ENCODE data around the gene LTB4R2. TPM values are rescaled to one million over a fixed set of nuclear protein-coding genes. Genes with fewer than 3 reads are reported as not detected.

LTB4R2 gene
- polyA plus RNA-seq, 2 of the 4 experiments (the other 2 are of a cell fraction) = 5.8 to 8.6 TPM

- TF ChIP-seq PBX3 (IDR thresholded peaks at IDR 0.05) = no peak
- no peak for TF ChIP-seq HOXB13 (CRISPR knock-in tag; IDR thresholded peaks at IDR 0.05; ENCODE audit: low read depth)
Observed at GRCh38 chr14:24361326-24361725, 51.4 kb downstream of the LTB4R2 start (continued).

Small RNA genes lying within 50 kb of the gene (small RNA-seq; reads per million reads assigned to genes)
- 0 reads per million in 6 experiments for gene RF00026

Other genes with a start within 250 kb of the LTB4R2 start
Only the 30 nearest of the 33 such genes appear.
- gene DCAF11, start 195.4 kb upstream of the LTB4R2 start, polyA plus RNA-seq (2011; rRNA removed) = 27.9 and 30.2 TPM in 2 replicates
- gene DCAF11, start 195.4 kb upstream of the LTB4R2 start, polyA plus RNA-seq (2017; fragmentation: RNase III; extraction: RNeasy Plus Mini Kit Qiagen cat#74134 plus additional on column Dnase treatment) = 22.2 to 31.4 TPM (median 30.7 TPM) in 3 replicates
- 0.86 and 0.97 TPM in 2 replicates for gene NRL, start 195.2 kb upstream of the LTB4R2 start, polyA plus RNA-seq (2011; rRNA removed)
- gene NRL, start 195.2 kb upstream of the LTB4R2 start, polyA plus RNA-seq (2017; fragmentation: RNase III; extraction: RNeasy Plus Mini Kit Qiagen cat#74134 plus additional on column Dnase treatment) = 0.84 to 0.93 TPM (median 0.88 TPM) in 3 replicates
- gene FITM1, start 179.5 kb upstream of the LTB4R2 start, polyA plus RNA-seq (2011; rRNA removed) = 0.06 TPM in 1 of 2 replicates, not detected in the other
- gene FITM1, start 179.5 kb upstream of the LTB4R2 start, polyA plus RNA-seq (2017; fragmentation: RNase III; extraction: RNeasy Plus Mini Kit Qiagen cat#74134 plus additional on column Dnase treatment) = 0.36 TPM in 1 of 3 replicates, not detected in the others
- 77.3 and 83.6 TPM in 2 replicates for gene PSME1, start 173.9 kb upstream of the LTB4R2 start, polyA plus RNA-seq (2011; rRNA removed)
- gene PSME1, start 173.9 kb upstream of the LTB4R2 start, polyA plus RNA-seq (2017; fragmentation: RNase III; extraction: RNeasy Plus Mini Kit Qiagen cat#74134 plus additional on column Dnase treatment) = 124 to 139 TPM (median 134 TPM) in 3 replicates
- 20.7 and 21.5 TPM in 2 replicates for gene EMC9, start 168.5 kb upstream of the LTB4R2 start, polyA plus RNA-seq (2011; rRNA removed)
- 46.5 to 51.7 TPM (median 48.5 TPM) in 3 replicates for gene EMC9, start 168.5 kb upstream of the LTB4R2 start, polyA plus RNA-seq (2017; fragmentation: RNase III; extraction: RNeasy Plus Mini Kit Qiagen cat#74134 plus additional on column Dnase treatment)
- 137 and 168 TPM in 2 replicates for gene PSME2, start 163.5 kb upstream of the LTB4R2 start, polyA plus RNA-seq (2011; rRNA removed)
- gene PSME2, start 163.5 kb upstream of the LTB4R2 start, polyA plus RNA-seq (2017; fragmentation: RNase III; extraction: RNeasy Plus Mini Kit Qiagen cat#74134 plus additional on column Dnase treatment) = 144 to 193 TPM (median 161 TPM) in 3 replicates
- gene RNF31, start 162.6 kb upstream of the LTB4R2 start, polyA plus RNA-seq (2011; rRNA removed) = 5.7 and 19.1 TPM in 2 replicates
- gene RNF31, start 162.6 kb upstream of the LTB4R2 start, polyA plus RNA-seq (2017; fragmentation: RNase III; extraction: RNeasy Plus Mini Kit Qiagen cat#74134 plus additional on column Dnase treatment) = 20.2 to 25.3 TPM (median 20.8 TPM) in 3 replicates
- gene IRF9, start 148.9 kb upstream of the LTB4R2 start, polyA plus RNA-seq (2011; rRNA removed) = 23.1 and 30.2 TPM in 2 replicates
- gene IRF9, start 148.9 kb upstream of the LTB4R2 start, polyA plus RNA-seq (2017; fragmentation: RNase III; extraction: RNeasy Plus Mini Kit Qiagen cat#74134 plus additional on column Dnase treatment) = 14.4 to 24.2 TPM (median 19.0 TPM) in 3 replicates
- 1.9 and 2.8 TPM in 2 replicates for gene REC8, start 138.1 kb upstream of the LTB4R2 start, polyA plus RNA-seq (2011; rRNA removed)
- gene REC8, start 138.1 kb upstream of the LTB4R2 start, polyA plus RNA-seq (2017; fragmentation: RNase III; extraction: RNeasy Plus Mini Kit Qiagen cat#74134 plus additional on column Dnase treatment) = 4.2 to 5.1 TPM (median 4.4 TPM) in 3 replicates
- 37.1 and 45.3 TPM in 2 replicates for gene IPO4, start 121.3 kb upstream of the LTB4R2 start, polyA plus RNA-seq (2011; rRNA removed)
- gene IPO4, start 121.3 kb upstream of the LTB4R2 start, polyA plus RNA-seq (2017; fragmentation: RNase III; extraction: RNeasy Plus Mini Kit Qiagen cat#74134 plus additional on column Dnase treatment) = 86.1 to 95.8 TPM (median 91.7 TPM) in 3 replicates
- gene TM9SF1, start 114.7 kb upstream of the LTB4R2 start, polyA plus RNA-seq (2011; rRNA removed) = 48.0 and 74.9 TPM in 2 replicates
- 51.5 to 62.2 TPM (median 60.1 TPM) in 3 replicates for gene TM9SF1, start 114.7 kb upstream of the LTB4R2 start, polyA plus RNA-seq (2017; fragmentation: RNase III; extraction: RNeasy Plus Mini Kit Qiagen cat#74134 plus additional on column Dnase treatment)
- gene TSSK4, start 104.4 kb upstream of the LTB4R2 start, polyA plus RNA-seq (2011; rRNA removed) = 0.09 TPM in 1 of 2 replicates, not detected in the other
- gene TSSK4, start 104.4 kb upstream of the LTB4R2 start, polyA plus RNA-seq (2017; fragmentation: RNase III; extraction: RNeasy Plus Mini Kit Qiagen cat#74134 plus additional on column Dnase treatment) = 0.13 TPM in 1 of 3 replicates, not detected in the others
- 74.9 and 102 TPM in 2 replicates for gene CHMP4A, start 96.7 kb upstream of the LTB4R2 start, polyA plus RNA-seq (2011; rRNA removed)
- 112 to 124 TPM (median 117 TPM) in 3 replicates for gene CHMP4A, start 96.7 kb upstream of the LTB4R2 start, polyA plus RNA-seq (2017; fragmentation: RNase III; extraction: RNeasy Plus Mini Kit Qiagen cat#74134 plus additional on column Dnase treatment)
- 31.8 and 38.6 TPM in 2 replicates for gene MDP1, start 94.1 kb upstream of the LTB4R2 start, polyA plus RNA-seq (2011; rRNA removed)
- 21.0 to 21.6 TPM (median 21.4 TPM) in 3 replicates for gene MDP1, start 94.1 kb upstream of the LTB4R2 start, polyA plus RNA-seq (2017; fragmentation: RNase III; extraction: RNeasy Plus Mini Kit Qiagen cat#74134 plus additional on column Dnase treatment)
- gene NEDD8, start 77.8 kb upstream of the LTB4R2 start, polyA plus RNA-seq (2011; rRNA removed) = 381 and 433 TPM in 2 replicates
- gene NEDD8, start 77.8 kb upstream of the LTB4R2 start, polyA plus RNA-seq (2017; fragmentation: RNase III; extraction: RNeasy Plus Mini Kit Qiagen cat#74134 plus additional on column Dnase treatment) = 561 to 594 TPM (median 589 TPM) in 3 replicates
- 91.7 and 108 TPM in 2 replicates for gene GMPR2, start 77.2 kb upstream of the LTB4R2 start, polyA plus RNA-seq (2011; rRNA removed)
- gene GMPR2, start 77.2 kb upstream of the LTB4R2 start, polyA plus RNA-seq (2017; fragmentation: RNase III; extraction: RNeasy Plus Mini Kit Qiagen cat#74134 plus additional on column Dnase treatment) = 64.8 to 71.2 TPM (median 70.0 TPM) in 3 replicates
- gene TINF2, start 67.5 kb upstream of the LTB4R2 start, polyA plus RNA-seq (2011; rRNA removed) = 51.3 and 73.0 TPM in 2 replicates
- gene TINF2, start 67.5 kb upstream of the LTB4R2 start, polyA plus RNA-seq (2017; fragmentation: RNase III; extraction: RNeasy Plus Mini Kit Qiagen cat#74134 plus additional on column Dnase treatment) = 33.1 to 44.5 TPM (median 38.5 TPM) in 3 replicates
- 0.61 and 1.7 TPM in 2 replicates for gene TGM1, start 47.0 kb upstream of the LTB4R2 start, polyA plus RNA-seq (2011; rRNA removed)
- gene TGM1, start 47.0 kb upstream of the LTB4R2 start, polyA plus RNA-seq (2017; fragmentation: RNase III; extraction: RNeasy Plus Mini Kit Qiagen cat#74134 plus additional on column Dnase treatment) = 1.3 to 1.8 TPM (median 1.4 TPM) in 3 replicates
- 18.6 and 22.4 TPM in 2 replicates for gene RABGGTA, start 38.5 kb upstream of the LTB4R2 start, polyA plus RNA-seq (2011; rRNA removed)
- gene RABGGTA, start 38.5 kb upstream of the LTB4R2 start, polyA plus RNA-seq (2017; fragmentation: RNase III; extraction: RNeasy Plus Mini Kit Qiagen cat#74134 plus additional on column Dnase treatment) = 17.2 to 23.1 TPM (median 21.9 TPM) in 3 replicates
- 17.4 and 17.9 TPM in 2 replicates for gene DHRS1, start 10.4 kb upstream of the LTB4R2 start, polyA plus RNA-seq (2011; rRNA removed)
- 13.8 to 15.2 TPM (median 15.1 TPM) in 3 replicates for gene DHRS1, start 10.4 kb upstream of the LTB4R2 start, polyA plus RNA-seq (2017; fragmentation: RNase III; extraction: RNeasy Plus Mini Kit Qiagen cat#74134 plus additional on column Dnase treatment)
- 16.5 and 23.6 TPM in 2 replicates for gene NOP9, start 10.3 kb upstream of the LTB4R2 start, polyA plus RNA-seq (2011; rRNA removed)
- 23.0 to 24.5 TPM (median 24.2 TPM) in 3 replicates for gene NOP9, start 10.3 kb upstream of the LTB4R2 start, polyA plus RNA-seq (2017; fragmentation: RNase III; extraction: RNeasy Plus Mini Kit Qiagen cat#74134 plus additional on column Dnase treatment)
- gene CIDEB, start 2.2 kb upstream of the LTB4R2 start, polyA plus RNA-seq (2011; rRNA removed) = 0.31 and 0.32 TPM in 2 replicates
- 0.33 to 0.99 TPM (median 0.79 TPM) in 3 replicates for gene CIDEB, start 2.2 kb upstream of the LTB4R2 start, polyA plus RNA-seq (2017; fragmentation: RNase III; extraction: RNeasy Plus Mini Kit Qiagen cat#74134 plus additional on column Dnase treatment)
- 10.2 and 13.2 TPM in 2 replicates for gene LTB4R, start 1.4 kb downstream of the LTB4R2 start, polyA plus RNA-seq (2011; rRNA removed)
- 8.3 to 9.4 TPM (median 8.3 TPM) in 3 replicates for gene LTB4R, start 1.4 kb downstream of the LTB4R2 start, polyA plus RNA-seq (2017; fragmentation: RNase III; extraction: RNeasy Plus Mini Kit Qiagen cat#74134 plus additional on column Dnase treatment)
- gene ADCY4, start 24.9 kb downstream of the LTB4R2 start, polyA plus RNA-seq (2011; rRNA removed) = not detected in 2 replicates
- not detected in 3 replicates for gene ADCY4, start 24.9 kb downstream of the LTB4R2 start, polyA plus RNA-seq (2017; fragmentation: RNase III; extraction: RNeasy Plus Mini Kit Qiagen cat#74134 plus additional on column Dnase treatment)
- gene RIPK3, start 29.9 kb downstream of the LTB4R2 start, polyA plus RNA-seq (2011; rRNA removed) = not detected in 2 replicates
- not detected in 3 replicates for gene RIPK3, start 29.9 kb downstream of the LTB4R2 start, polyA plus RNA-seq (2017; fragmentation: RNase III; extraction: RNeasy Plus Mini Kit Qiagen cat#74134 plus additional on column Dnase treatment)
- 0.32 and 0.62 TPM in 2 replicates for gene NFATC4, start 58.0 kb downstream of the LTB4R2 start, polyA plus RNA-seq (2011; rRNA removed)
- gene NFATC4, start 58.0 kb downstream of the LTB4R2 start, polyA plus RNA-seq (2017; fragmentation: RNase III; extraction: RNeasy Plus Mini Kit Qiagen cat#74134 plus additional on column Dnase treatment) = 0.04 to 0.25 TPM (median 0.10 TPM) in 3 replicates
- 0.44 and 0.60 TPM in 2 replicates for gene NYNRIN, start 88.9 kb downstream of the LTB4R2 start, polyA plus RNA-seq (2011; rRNA removed)
- gene NYNRIN, start 88.9 kb downstream of the LTB4R2 start, polyA plus RNA-seq (2017; fragmentation: RNase III; extraction: RNeasy Plus Mini Kit Qiagen cat#74134 plus additional on column Dnase treatment) = 0.17 to 0.29 TPM (median 0.19 TPM) in 3 replicates
- 1.3 and 1.6 TPM in 2 replicates for gene CBLN3, start 119.5 kb downstream of the LTB4R2 start, polyA plus RNA-seq (2011; rRNA removed)
- gene CBLN3, start 119.5 kb downstream of the LTB4R2 start, polyA plus RNA-seq (2017; fragmentation: RNase III; extraction: RNeasy Plus Mini Kit Qiagen cat#74134 plus additional on column Dnase treatment) = 1.1 to 1.5 TPM (median 1.4 TPM) in 3 replicates
- 19.0 and 25.0 TPM in 2 replicates for gene KHNYN, start 119.8 kb downstream of the LTB4R2 start, polyA plus RNA-seq (2011; rRNA removed)
- gene KHNYN, start 119.8 kb downstream of the LTB4R2 start, polyA plus RNA-seq (2017; fragmentation: RNase III; extraction: RNeasy Plus Mini Kit Qiagen cat#74134 plus additional on column Dnase treatment) = 23.5 to 26.4 TPM (median 25.2 TPM) in 3 replicates
- 57.3 and 64.4 TPM in 2 replicates for gene SDR39U1, start 132.6 kb downstream of the LTB4R2 start, polyA plus RNA-seq (2011; rRNA removed)
- 48.1 to 61.1 TPM (median 57.6 TPM) in 3 replicates for gene SDR39U1, start 132.6 kb downstream of the LTB4R2 start, polyA plus RNA-seq (2017; fragmentation: RNase III; extraction: RNeasy Plus Mini Kit Qiagen cat#74134 plus additional on column Dnase treatment)